ENCODE data around the gene SULT1A1. TPM values are rescaled to one million over a fixed set of nuclear protein-coding genes. Genes with fewer than 3 reads are reported as not detected.
"Not testable (repeated sequence)": the region's sequence is repeated elsewhere in the genome, so short reads cannot be mapped to it uniquely, and the experiment has no call there.

Gene SULT1A1
- total RNA-seq, 1 donor from 2014 or later = 50.2 TPM

- intact Hi-C loops (cut with DNase I) = no loop called here
- no peak overlapping the region for H3K27ac ChIP-seq
- H3K4me3 ChIP-seq = no peak overlapping the region
- H3K36me3 ChIP-seq = peaks cover 5% of the 10 kb centered on the region
- H3K9me3 ChIP-seq = no peaks in the 10 kb centered on the region
- peaks cover 10% of the 10 kb centered on the region for H3K4me1 ChIP-seq
- no peaks in the 10 kb centered on the region for H3K27me3 ChIP-seq (ENCODE audit: low read depth)
- ATAC-seq (no peak), DNase-seq (no peak)
- TF ChIP-seq CTCF (IDR thresholded peaks at IDR 0.05) = no peak
Observed at GRCh38 chr16:28621481-28622155, 11.8 kb upstream of the SULT1A1 start.

GRCh38 chr16:28620316-28620715 is 10.5 kb upstream of the SULT1A1 start:
- intact Hi-C loops (cut with DNase I); ATAC-seq: not testable (repeated sequence)

DNA sequence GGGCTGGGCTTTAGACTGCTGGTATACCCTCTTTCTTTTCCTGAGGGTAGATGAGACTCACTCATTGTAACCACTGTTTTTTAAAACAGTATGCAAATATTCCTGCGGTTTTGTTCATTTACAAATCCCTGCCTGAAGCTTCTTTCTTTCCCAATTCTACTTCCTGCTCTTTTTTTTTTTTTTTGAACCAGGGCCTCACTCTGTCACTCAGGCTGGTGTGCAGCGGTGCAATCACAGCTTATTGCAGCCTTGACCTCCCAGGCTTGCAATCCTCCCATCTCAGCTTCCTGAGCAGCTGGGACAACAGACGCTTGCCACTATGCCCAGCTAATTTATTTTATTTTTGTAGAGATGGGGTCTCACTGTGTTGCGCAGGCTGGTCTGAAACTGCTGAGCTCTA is 8.0 kb upstream of the SULT1A1 start:
- H3K4me1 ChIP-seq = peaks cover 6% of the 10 kb centered on the region
- no peaks in the 10 kb centered on the region for H3K9me3 ChIP-seq
- H3K27me3 ChIP-seq (ENCODE audit: low read depth) = no peaks in the 10 kb centered on the region
- DNase-seq (no peak), ATAC-seq (no peak)
- H3K4me3 ChIP-seq = no peak overlapping the region
- intact Hi-C loops (cut with DNase I) = no loop called here
- no peak for TF ChIP-seq CTCF (IDR thresholded peaks at IDR 0.05)
- H3K36me3 ChIP-seq = peaks cover 5% of the 10 kb centered on the region
- H3K27ac ChIP-seq = no peak overlapping the region

More at GRCh38 chr16:28620316-28620715, 10.5 kb upstream of the SULT1A1 start:
- H3K36me3 ChIP-seq; H3K4me3 ChIP-seq; H3K9me3 ChIP-seq; DNase-seq; H3K27ac ChIP-seq; H3K27me3 ChIP-seq (ENCODE audit: low read depth): not testable (repeated sequence)
- peaks cover 10% of the 10 kb centered on the region for H3K4me1 ChIP-seq

GRCh38 chr16:28616636-28617035 is 6.8 kb upstream of the SULT1A1 start:
- ATAC-seq (no peak), DNase-seq (no peak)
- Histone ChIP-seq H3K36me3 (peaks cover 5% of the 10 kb centered on the region), H3K27me3 (ENCODE audit: low read depth) (no peaks in the 10 kb centered on the region), H3K4me3 (no peak overlapping the region), H3K27ac (no peak overlapping the region), H3K4me1 (no peaks in the 10 kb centered on the region), H3K9me3 (no peaks in the 10 kb centered on the region)
- intact Hi-C loops (cut with DNase I) = no loop called here
- TF ChIP-seq CTCF (IDR thresholded peaks at IDR 0.05) = no peak

DNA sequence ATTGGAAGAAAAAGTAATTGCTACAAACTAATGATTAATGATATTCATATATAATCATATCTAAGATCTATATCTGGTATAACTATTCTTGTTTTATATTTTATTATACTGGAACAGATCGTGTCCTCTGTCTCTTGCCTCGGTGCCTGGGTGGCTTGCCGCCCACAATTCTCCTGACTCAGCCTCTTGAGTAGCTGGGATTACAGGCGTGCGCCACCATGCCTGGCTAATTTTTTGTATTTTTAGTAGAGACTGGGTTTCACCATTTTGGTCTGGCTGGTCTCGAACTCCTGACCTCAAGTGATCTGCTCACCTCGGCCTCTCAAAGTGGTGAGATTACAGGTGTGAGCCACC is 6.4 kb upstream of the SULT1A1 start:
- H3K27ac ChIP-seq; H3K9me3 ChIP-seq; intact Hi-C loops (cut with DNase I); H3K4me3 ChIP-seq; H3K36me3 ChIP-seq; ATAC-seq; H3K27me3 ChIP-seq (ENCODE audit: low read depth); H3K4me1 ChIP-seq; DNase-seq: not testable (repeated sequence)

GRCh38 chr16:28615486-28616223 is 5.8 kb upstream of the SULT1A1 start:
- peak; percentile 76 for DNase-seq
- H3K36me3 ChIP-seq; H3K27ac ChIP-seq; H3K4me3 ChIP-seq; H3K27me3 ChIP-seq (ENCODE audit: low read depth); H3K4me1 ChIP-seq; intact Hi-C loops (cut with DNase I); H3K9me3 ChIP-seq: not testable (repeated sequence)
- TF ChIP-seq CTCF (IDR thresholded peaks at IDR 0.05) = peak; percentile 77
- peak in 1 of 2 donors; percentile 31 for ATAC-seq

DNA sequence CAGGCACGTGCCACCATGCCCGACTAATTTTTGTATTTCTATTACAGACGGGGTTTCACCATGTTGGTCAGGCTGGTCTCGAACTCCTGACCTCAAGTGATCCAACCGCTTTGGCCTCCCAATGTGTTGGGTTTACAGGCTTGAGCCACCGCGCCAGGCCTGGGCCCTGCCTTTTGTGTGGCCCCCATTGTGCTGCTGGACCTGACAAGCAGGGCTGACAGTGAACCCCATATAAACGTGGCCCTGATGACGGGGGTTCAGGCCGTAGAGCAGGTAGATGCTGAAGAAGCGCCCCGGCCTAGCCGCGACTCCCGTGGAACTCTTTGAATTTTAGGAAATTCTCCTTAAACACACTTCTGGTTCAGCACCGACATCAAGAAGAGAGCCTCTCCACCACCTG is 4.7 kb upstream of the SULT1A1 start:
- DNase-seq = peak; percentile 10
- H3K9me3 ChIP-seq; intact Hi-C loops (cut with DNase I); H3K27me3 ChIP-seq (ENCODE audit: low read depth); ATAC-seq; H3K27ac ChIP-seq; H3K36me3 ChIP-seq; H3K4me3 ChIP-seq: not testable (repeated sequence)
- peaks cover 16% of the 10 kb centered on the region for H3K4me1 ChIP-seq

DNA sequence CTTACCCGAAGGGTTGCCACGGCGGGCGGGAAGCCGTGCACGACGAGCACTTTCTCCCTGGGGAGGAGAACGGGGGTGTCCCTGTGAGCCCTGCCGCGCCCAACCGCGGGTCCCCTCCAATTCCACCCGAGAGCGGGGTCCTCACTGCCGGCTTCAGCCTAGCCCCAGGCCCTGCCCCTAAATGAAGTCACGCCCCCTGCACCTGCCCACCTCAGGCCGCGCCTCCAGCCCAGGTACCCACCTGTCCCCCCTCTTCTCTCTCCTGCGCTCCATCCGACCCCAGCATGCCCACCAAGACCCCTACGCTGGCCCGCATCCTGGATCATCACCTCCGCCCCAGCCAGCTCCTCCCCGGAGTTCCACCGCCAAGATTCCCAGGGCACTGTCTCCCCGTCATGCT is 4.1 kb upstream of the SULT1A1 start:
- not testable (repeated sequence) for ATAC-seq, H3K4me3 ChIP-seq

GRCh38 chr16:28612359-28613280 is 2.8 kb upstream of the SULT1A1 start:
- ATAC-seq = peak; percentile 70 to 76

More for the DNA sequence above, 4.1 kb upstream of the SULT1A1 start:
- H3K4me1 ChIP-seq = peaks cover 21% of the 10 kb centered on the region
- H3K27ac ChIP-seq; H3K9me3 ChIP-seq; H3K27me3 ChIP-seq (ENCODE audit: low read depth); intact Hi-C loops (cut with DNase I); H3K36me3 ChIP-seq: not testable (repeated sequence)
- peak; percentile 32 for DNase-seq

More at GRCh38 chr16:28612359-28613280, 2.8 kb upstream of the SULT1A1 start:
- intact Hi-C loops (cut with DNase I); H3K36me3 ChIP-seq; H3K9me3 ChIP-seq; H3K4me3 ChIP-seq; DNase-seq; H3K27me3 ChIP-seq (ENCODE audit: low read depth); H3K27ac ChIP-seq: not testable (repeated sequence)
- H3K4me1 ChIP-seq = peaks cover 31% of the 10 kb centered on the region

Measured in lower lobe of right lung (tissue), 2 donors.